A673 (cell line): ENCODE data around the gene TMEM89. TPM values are rescaled to one million over a fixed set of nuclear protein-coding genes. Genes with fewer than 3 reads are reported as not detected.
A peak's percentile ranks its signal among the peaks of the same experiment; 100 is the strongest.

Experiments used
- BruUV-seq: library from RNA; stranded (reverse); fragments of 400-500 nt; replicated peaks from 2 replicates; lab custom pipeline; 2021; lab: Mats Ljungman, UMichigan
- CTCF ChIA-PET: fragments of 300-600 bp; sonication (Branson Sonifier 250); formaldehyde crosslinking; loops from one replicate; lab custom pipeline; 2022; ENCODE audit warnings: antibody characterized with exemption; lab: Charles Lee
- POLR2A ChIA-PET: fragments of 300-600 bp; sonication (Branson Sonifier 250); formaldehyde crosslinking; loops from one replicate; lab custom pipeline; 2022; ENCODE audit warnings: antibody characterized with exemption; ENCODE audit not compliant: low non-redundant PET; lab: Charles Lee
- DNase-seq: peaks from one replicate; pipeline ENCODE4 v3.0.0-alpha.2; 2015; ENCODE audit warnings: low spot score
- H3K27ac ChIP-seq: fragments of 200-600 bp; sonication (generic); 2 replicates; pipeline ENCODE4 v1.5.1; 2016; ENCODE audit warnings: mixed run types, low read depth, mild to moderate bottlenecking, mixed read lengths, antibody characterized with exemption, low read length; ENCODE audit not compliant: poor library complexity, severe bottlenecking
- H3K27me3 ChIP-seq: fragments of 200-600 bp; sonication (generic); replicated peaks from 2 replicates; pipeline ENCODE4 v1.6.1; 2017; ENCODE audit warnings: mixed run types, low read depth, mild to moderate bottlenecking, mixed read lengths, antibody characterized with exemption, low read length; ENCODE audit not compliant: insufficient read depth, poor library complexity
- H3K36me3 ChIP-seq: fragments of 200-600 bp; sonication (generic); 2 replicates; pipeline ENCODE4 v1.6.1; 2016; ENCODE audit warnings: mixed run types, mild to moderate bottlenecking, mixed read lengths, antibody characterized with exemption, low read length; ENCODE audit not compliant: insufficient read depth, poor library complexity, severe bottlenecking
- H3K4me1 ChIP-seq: fragments of 200-600 bp; sonication (generic); 2 replicates; pipeline ENCODE4 v1.6.1; 2017; ENCODE audit warnings: mixed run types, mild to moderate bottlenecking, mixed read lengths, antibody characterized with exemption, low read length; ENCODE audit not compliant: insufficient read depth, poor library complexity, severe bottlenecking
- H3K4me3 ChIP-seq: fragments of 200-600 bp; sonication (generic); 2 replicates; pipeline ENCODE4 v1.5.1; 2016; ENCODE audit warnings: low read depth, mixed run types, mild to moderate bottlenecking, mixed read lengths, low read length; ENCODE audit not compliant: poor library complexity, severe bottlenecking
- H3K9me3 ChIP-seq: fragments of 200-600 bp; sonication (generic); 2 replicates; pipeline ENCODE4 v1.6.1; 2016; ENCODE audit warnings: mixed run types, low read depth, mild to moderate bottlenecking, mixed read lengths, antibody characterized with exemption, low read length; ENCODE audit not compliant: poor library complexity, severe bottlenecking
- EZH2 ChIP-seq: fragments of 200-600 bp; sonication (generic); IDR thresholded peaks from 2 replicates; pipeline ENCODE4 v1.6.1; 2017; ENCODE audit warnings: borderline replicate concordance, low read depth, mild to moderate bottlenecking, mixed read lengths, antibody characterized with exemption, low read length; ENCODE audit not compliant: poor library complexity, severe bottlenecking
- intact Hi-C: fragments of 100-400 bp; cut with micrococcal nuclease; formaldehyde crosslinking; loops from one replicate; pipeline ENCODE4 v1.10.0; 2022; ENCODE audit not compliant: unreplicated experiment
- total RNA-seq: library from RNA; stranded (reverse); gene quantifications from 2 replicates; pipeline ENCODE4 v1.2.3, GENCODE V29; 2021
- TF ChIP-seq, protein P1 (sequence below): fragments of 300-800, 200-600 bp; sonication (generic); conservative IDR thresholded peaks from 2 replicates; pipeline ENCODE4 v1.5.1; 2017; ENCODE audit warnings: low read depth, mild to moderate bottlenecking, antibody characterized with exemption, low read length, moderate library complexity, mixed read lengths

The TMEM89 gene
- total RNA-seq, 1 experiment from 2014 or later: not detected

DNA sequence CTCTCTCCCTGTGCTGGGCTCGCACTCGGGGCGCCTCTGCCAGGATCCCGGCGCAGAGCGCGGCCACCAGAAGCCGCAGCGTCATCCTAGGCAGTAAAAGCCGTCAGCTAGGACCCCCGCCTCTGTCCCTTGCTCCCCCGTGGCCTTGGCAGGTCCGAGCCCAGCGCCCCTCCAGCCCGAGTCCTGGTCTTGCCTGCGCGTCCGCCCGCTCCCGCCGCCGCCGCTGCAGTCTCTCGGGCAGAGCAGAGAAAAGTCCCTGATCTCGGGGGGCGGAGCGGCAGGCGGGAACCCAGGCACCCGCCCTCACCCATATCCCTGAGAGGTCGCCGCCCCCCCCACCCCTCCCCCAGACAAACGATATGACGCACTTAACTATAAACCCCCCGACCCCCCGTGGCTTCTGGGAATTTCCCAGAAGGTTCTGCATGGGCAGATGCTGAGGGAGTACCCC, 26.5 kb downstream of the TMEM89 start, which contains the start of gene COL7A1:
Gene COL7A1 (minus strand): TSS at position 255 of the 451 bp plus-strand sequence. CDS start 170 bp downstream, at position 85.
- Histone ChIP-seq H3K4me3 (peak within 1 kb of the TSS; percentile 42), H3K4me1 (peaks cover 24% of the 10 kb centered on the region), H3K27me3 (no peaks in the 10 kb centered on the region), H3K36me3 (peaks cover 3% of the 10 kb centered on the region), H3K9me3 (no peaks in the 10 kb centered on the region), H3K27ac (peak within 1 kb of the TSS; percentile 13)
- intact Hi-C loops: no loop called here
- TF ChIP-seq, protein P1, sequence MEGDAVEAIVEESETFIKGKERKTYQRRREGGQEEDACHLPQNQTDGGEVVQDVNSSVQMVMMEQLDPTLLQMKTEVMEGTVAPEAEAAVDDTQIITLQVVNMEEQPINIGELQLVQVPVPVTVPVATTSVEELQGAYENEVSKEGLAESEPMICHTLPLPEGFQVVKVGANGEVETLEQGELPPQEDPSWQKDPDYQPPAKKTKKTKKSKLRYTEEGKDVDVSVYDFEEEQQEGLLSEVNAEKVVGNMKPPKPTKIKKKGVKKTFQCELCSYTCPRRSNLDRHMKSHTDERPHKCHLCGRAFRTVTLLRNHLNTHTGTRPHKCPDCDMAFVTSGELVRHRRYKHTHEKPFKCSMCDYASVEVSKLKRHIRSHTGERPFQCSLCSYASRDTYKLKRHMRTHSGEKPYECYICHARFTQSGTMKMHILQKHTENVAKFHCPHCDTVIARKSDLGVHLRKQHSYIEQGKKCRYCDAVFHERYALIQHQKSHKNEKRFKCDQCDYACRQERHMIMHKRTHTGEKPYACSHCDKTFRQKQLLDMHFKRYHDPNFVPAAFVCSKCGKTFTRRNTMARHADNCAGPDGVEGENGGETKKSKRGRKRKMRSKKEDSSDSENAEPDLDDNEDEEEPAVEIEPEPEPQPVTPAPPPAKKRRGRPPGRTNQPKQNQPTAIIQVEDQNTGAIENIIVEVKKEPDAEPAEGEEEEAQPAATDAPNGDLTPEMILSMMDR: no peak
- ChIA-PET POLR2A (no interaction called here), CTCF (no interaction called here)
- peak; percentile 32 for DNase-seq
- no TSS peak for BruUV-seq

DNA sequence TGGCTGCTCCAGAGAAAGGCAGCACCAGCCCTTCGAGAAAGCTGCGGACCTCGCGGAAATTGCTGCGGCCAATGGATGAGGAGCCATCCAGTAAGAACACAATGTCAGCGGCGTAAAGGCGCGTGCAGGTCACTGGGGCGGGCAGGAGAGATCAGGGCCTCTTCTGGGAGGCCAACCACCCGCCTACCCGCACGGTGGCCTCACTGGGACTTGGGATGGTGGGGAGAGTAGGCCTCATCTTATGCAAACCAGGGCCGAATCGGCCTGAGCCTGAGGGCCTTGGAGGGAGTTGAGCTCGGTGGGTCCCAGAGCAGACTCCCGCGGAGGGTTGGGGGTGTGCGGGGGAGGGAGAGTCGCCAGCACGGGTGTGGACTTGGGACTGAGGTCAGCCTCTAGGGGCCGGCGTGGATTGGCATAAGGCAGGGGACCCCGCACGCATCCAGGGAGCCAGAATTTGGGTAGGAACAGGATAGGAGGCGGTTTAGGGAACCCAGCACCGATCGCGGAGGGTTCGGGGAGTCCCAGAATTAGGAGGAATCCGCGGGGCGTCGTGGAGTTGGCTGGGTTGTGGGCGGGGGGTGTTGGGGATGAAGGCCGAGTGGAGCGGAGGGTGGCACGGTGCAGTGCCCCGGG, 27.0 kb downstream of the TMEM89 start:
- TF ChIP-seq, protein P1: no peak
- no peak for TF ChIP-seq EZH2

DNA sequence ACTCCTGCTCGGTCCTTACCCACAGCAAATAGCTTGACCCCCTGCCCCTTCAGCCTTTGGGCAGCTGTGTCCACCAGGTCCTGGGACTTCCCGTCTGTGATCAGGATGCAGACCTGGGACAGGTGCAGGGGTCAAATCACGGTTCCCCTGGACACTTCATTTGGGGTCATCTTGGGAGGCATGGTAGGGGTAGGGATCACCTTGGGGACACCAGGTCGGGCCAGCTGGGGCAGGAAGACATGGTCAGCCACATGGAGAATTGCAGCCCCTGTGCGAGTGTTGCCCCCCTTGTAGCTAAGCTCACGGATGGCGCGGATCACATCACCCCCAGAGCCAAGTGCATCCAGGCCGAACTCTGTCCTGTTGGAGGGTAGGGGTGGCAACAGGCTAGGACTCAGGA, 28.2 kb downstream of the TMEM89 start:
- H3K4me3 ChIP-seq: no peak overlapping the region
- TF ChIP-seq, protein P1: no peak
- TF ChIP-seq EZH2: no peak
- no peaks in the 10 kb centered on the region for H3K9me3 ChIP-seq
- H3K4me1 ChIP-seq: peaks cover 16% of the 10 kb centered on the region
- POLR2A ChIA-PET: no interaction called here
- no peak overlapping the region for H3K27ac ChIP-seq
- CTCF ChIA-PET: no interaction called here
- no peak for DNase-seq
- no TSS peak for BruUV-seq
- no peaks in the 10 kb centered on the region for H3K36me3 ChIP-seq
- intact Hi-C loops: no loop called here
- no peaks in the 10 kb centered on the region for H3K27me3 ChIP-seq

More for the DNA sequence above, 27.0 kb downstream of the TMEM89 start:
- BruUV-seq: TSS peak; percentile 64
- Histone ChIP-seq H3K4me1 (peaks cover 24% of the 10 kb centered on the region), H3K9me3 (no peaks in the 10 kb centered on the region), H3K27ac (no peak overlapping the region), H3K4me3 (peak overlapping the region; percentile 42), H3K36me3 (no peaks in the 10 kb centered on the region), H3K27me3 (no peaks in the 10 kb centered on the region)
- ChIA-PET POLR2A (no interaction called here), CTCF (no interaction called here)
- intact Hi-C loops: no loop called here
- DNase-seq: no peak
